Karpas-422 (cell line): ENCODE data around the gene SYCE1. TPM values are rescaled to one million over a fixed set of nuclear protein-coding genes. Genes with fewer than 3 reads are reported as not detected.
"Not testable (repeated sequence)": the region's sequence is repeated elsewhere in the genome, so short reads cannot be mapped to it uniquely, and the experiment has no call there.

Experiments
- DNase-seq: peaks from one replicate; pipeline ENCODE4 v3.0.0-alpha.2; 2015
- H2AFZ ChIP-seq: fragments of 200-600 bp; sonication (generic); 2 replicates; pipeline ENCODE4 v1.6.1; 2014; ENCODE audit warnings: antibody characterized with exemption, low read length, mixed read lengths
- H3K27ac ChIP-seq: fragments of 200-600 bp; sonication (generic); 2 replicates; pipeline ENCODE4 v1.5.1; 2014; ENCODE audit warnings: mild to moderate bottlenecking, low read length, moderate library complexity
- H3K27me3 ChIP-seq: fragments of 200-600 bp; sonication (generic); 2 replicates; pipeline ENCODE4 v1.6.1; 2014; ENCODE audit warnings: low read length, mixed read lengths
- H3K36me3 ChIP-seq: fragments of 200-600 bp; sonication (generic); 2 replicates; pipeline ENCODE4 v1.6.1; 2014; ENCODE audit warnings: low read length, mixed read lengths; ENCODE audit not compliant: insufficient read depth
- H3K4me1 ChIP-seq: fragments of 200-600 bp; sonication (generic); 2 replicates; pipeline ENCODE4 v1.6.1; 2014; ENCODE audit warnings: mild to moderate bottlenecking, low read length, mixed read lengths
- H3K4me2 ChIP-seq: fragments of 200-600 bp; sonication (generic); 2 replicates; pipeline ENCODE4 v1.6.1; 2014; ENCODE audit warnings: low read length, low read depth, mild to moderate bottlenecking; ENCODE audit not compliant: poor library complexity, severe bottlenecking
- H3K4me3 ChIP-seq: fragments of 200-600 bp; sonication (generic); 2 replicates; pipeline ENCODE4 v1.5.1; 2014; ENCODE audit warnings: mild to moderate bottlenecking, antibody characterized with exemption, low read length, mixed read lengths
- H3K79me2 ChIP-seq: fragments of 200-600 bp; sonication (generic); 2 replicates; pipeline ENCODE4 v1.6.1; 2014; ENCODE audit warnings: mild to moderate bottlenecking, low read length, mixed read lengths
- H3K9ac ChIP-seq: fragments of 200-600 bp; sonication (generic); 2 replicates; pipeline ENCODE4 v1.6.0; 2014; ENCODE audit warnings: low read length
- H3K9me2 ChIP-seq: fragments of 200-600 bp; sonication (generic), shearing (Covaris generic); replicated peaks from 2 replicates; pipeline ENCODE4 v1.6.0; 2014; ENCODE audit warnings: mild to moderate bottlenecking, low read length, moderate library complexity; ENCODE audit not compliant: insufficient read depth
- H3K9me3 ChIP-seq: fragments of 300-700, 200-600 bp; sonication (generic); 2 replicates; pipeline ENCODE4 v1.6.1; 2014; ENCODE audit warnings: low read length, mixed read lengths
- H4K20me1 ChIP-seq: fragments of 200-600 bp; sonication (generic); 2 replicates; pipeline ENCODE4 v1.6.1; 2014; ENCODE audit warnings: mild to moderate bottlenecking, antibody characterized with exemption, low read length, low read depth; ENCODE audit not compliant: insufficient read depth
- total RNA-seq: library from RNA; depleted of rRNA; stranded (reverse); fragments of >200 nt; shearing (Covaris generic); gene quantifications from 2 replicates; pipeline ENCODE4 v1.2.3, GENCODE V29; 2014; ENCODE audit warnings: low replicate concordance

SYCE1 gene
- total RNA-seq, 1 experiment from 2014 or later, result not detected

- not testable (repeated sequence) for H3K79me2 ChIP-seq, H3K4me2 ChIP-seq, H3K9ac ChIP-seq, H3K36me3 ChIP-seq, H3K4me3 ChIP-seq, H3K27me3 ChIP-seq, H4K20me1 ChIP-seq, DNase-seq, H3K9me2 ChIP-seq, H3K9me3 ChIP-seq, H3K27ac ChIP-seq, H2AFZ ChIP-seq
- peaks cover 16% of the 10 kb centered on the region for H3K4me1 ChIP-seq
Observed at GRCh38 chr10:133541441-133541975, 23.9 kb downstream of the SYCE1 start.

- Histone ChIP-seq H3K79me2 (no peaks in the 10 kb centered on the region), H4K20me1 (no peaks in the 10 kb centered on the region), H3K9me2 (no peaks in the 10 kb centered on the region), H3K27ac (no peak overlapping the region), H3K4me3 (no peak overlapping the region), H2AFZ (no peak overlapping the region), H3K9me3 (no peaks in the 10 kb centered on the region), H3K4me2 (no peak overlapping the region), H3K27me3 (no peaks in the 10 kb centered on the region), H3K36me3 (no peaks in the 10 kb centered on the region), H3K4me1 (peaks cover 16% of the 10 kb centered on the region), H3K9ac (no peak overlapping the region)
- DNase-seq, result no peak
Observed at GRCh38 chr10:133537546-133538545, 27.5 kb downstream of the SYCE1 start.

GRCh38 chr10:133536198-133536597 lies 29.2 kb downstream of the SYCE1 start:
- H4K20me1 ChIP-seq, result no peaks in the 10 kb centered on the region
- H3K9ac ChIP-seq, result no peak overlapping the region
- no peak overlapping the region for H3K4me2 ChIP-seq
- H3K79me2 ChIP-seq, result no peaks in the 10 kb centered on the region
- H2AFZ ChIP-seq, result no peak overlapping the region
- no peaks in the 10 kb centered on the region for H3K9me3 ChIP-seq
- H3K9me2 ChIP-seq, result no peaks in the 10 kb centered on the region
- DNase-seq, result no peak
- peaks cover 12% of the 10 kb centered on the region for H3K4me1 ChIP-seq
- H3K27ac ChIP-seq, result no peak overlapping the region
- H3K36me3 ChIP-seq, result no peaks in the 10 kb centered on the region
- H3K27me3 ChIP-seq, result no peaks in the 10 kb centered on the region
- H3K4me3 ChIP-seq, result no peak overlapping the region

GRCh38 chr10:133534417-133534816 lies 31.0 kb downstream of the SYCE1 start:
- Histone ChIP-seq H3K4me2 (no peak overlapping the region), H3K9ac (no peak overlapping the region), H4K20me1 (no peaks in the 10 kb centered on the region), H3K9me3 (no peaks in the 10 kb centered on the region), H3K36me3 (no peaks in the 10 kb centered on the region), H3K79me2 (no peaks in the 10 kb centered on the region), H3K4me1 (no peaks in the 10 kb centered on the region), H3K4me3 (no peak overlapping the region), H3K27ac (no peak overlapping the region), H2AFZ (no peak overlapping the region), H3K9me2 (no peaks in the 10 kb centered on the region), H3K27me3 (no peaks in the 10 kb centered on the region)
- no peak for DNase-seq

GRCh38 chr10:133532871-133533270 lies 32.5 kb downstream of the SYCE1 start:
- Histone ChIP-seq H3K36me3 (no peaks in the 10 kb centered on the region), H3K9me3 (no peaks in the 10 kb centered on the region), H3K4me1 (no peaks in the 10 kb centered on the region), H3K4me3 (no peak overlapping the region), H3K4me2 (no peak overlapping the region), H3K27me3 (no peaks in the 10 kb centered on the region), H3K79me2 (no peaks in the 10 kb centered on the region), H3K27ac (no peak overlapping the region), H2AFZ (no peak overlapping the region), H3K9ac (no peak overlapping the region), H3K9me2 (no peaks in the 10 kb centered on the region), H4K20me1 (no peaks in the 10 kb centered on the region)
- no peak for DNase-seq

- no peaks in the 10 kb centered on the region for H3K9me3 ChIP-seq
- H3K79me2 ChIP-seq, result no peaks in the 10 kb centered on the region
- no peaks in the 10 kb centered on the region for H3K36me3 ChIP-seq
- H3K27ac ChIP-seq, result no peak overlapping the region
- H4K20me1 ChIP-seq, result no peaks in the 10 kb centered on the region
- H3K27me3 ChIP-seq, result no peaks in the 10 kb centered on the region
- no peaks in the 10 kb centered on the region for H3K4me1 ChIP-seq
- no peak overlapping the region for H2AFZ ChIP-seq
- no peak overlapping the region for H3K4me3 ChIP-seq
- no peak overlapping the region for H3K4me2 ChIP-seq
- no peaks in the 10 kb centered on the region for H3K9me2 ChIP-seq
- no peak overlapping the region for H3K9ac ChIP-seq
- DNase-seq, result no peak
Observed at GRCh38 chr10:133530506-133530905, 34.9 kb downstream of the SYCE1 start.

GRCh38 chr10:133529576-133529946 lies 35.8 kb downstream of the SYCE1 start:
- H3K9me2 ChIP-seq, result no peaks in the 10 kb centered on the region
- H3K4me1 ChIP-seq, result no peaks in the 10 kb centered on the region
- no peaks in the 10 kb centered on the region for H4K20me1 ChIP-seq
- H3K4me3 ChIP-seq, result no peak overlapping the region
- no peaks in the 10 kb centered on the region for H3K27me3 ChIP-seq
- no peaks in the 10 kb centered on the region for H3K36me3 ChIP-seq
- H3K9me3 ChIP-seq, result no peaks in the 10 kb centered on the region
- no peak overlapping the region for H3K4me2 ChIP-seq
- H3K27ac ChIP-seq, result no peak overlapping the region
- H2AFZ ChIP-seq, result no peak overlapping the region
- H3K9ac ChIP-seq, result no peak overlapping the region
- H3K79me2 ChIP-seq, result no peaks in the 10 kb centered on the region
- DNase-seq, result no peak

- Histone ChIP-seq H3K36me3 (no peaks in the 10 kb centered on the region), H4K20me1 (no peaks in the 10 kb centered on the region), H2AFZ (no peak overlapping the region), H3K9ac (no peak overlapping the region), H3K4me3 (no peak overlapping the region), H3K79me2 (no peaks in the 10 kb centered on the region), H3K27me3 (no peaks in the 10 kb centered on the region), H3K9me3 (no peaks in the 10 kb centered on the region), H3K9me2 (no peaks in the 10 kb centered on the region), H3K27ac (no peak overlapping the region), H3K4me2 (no peak overlapping the region), H3K4me1 (no peaks in the 10 kb centered on the region)
- DNase-seq, result no peak
Observed at GRCh38 chr10:133528845-133529575, 36.4 kb downstream of the SYCE1 start.
